HUDEP-2 (cell line): ENCODE results near the gene GTF2A1.
A peak's percentile ranks its signal among the peaks of the same experiment; 100 is the strongest.

Experiments
- DNase-seq, 76 experiments: peaks; one replicate each; lab custom pipeline; 2025; ENCODE audit not compliant: unreplicated experiment in 76 of 76; lab: John Stamatoyannopoulos, UW

GTF2A1 gene

GRCh38 chr14:81187832-81188522, 32.8 kb downstream of the GTF2A1 start:
- DNase-seq = no peak

GRCh38 chr14:81179631-81180030, 41.1 kb downstream of the GTF2A1 start:
- no peak for DNase-seq

- DNase-seq = no peak
Observed at GRCh38 chr14:81178063-81178462, 42.7 kb downstream of the GTF2A1 start.

GRCh38 chr14:81177225-81177624, 43.5 kb downstream of the GTF2A1 start:
- no peak for DNase-seq

GRCh38 chr14:81176241-81176640, 44.5 kb downstream of the GTF2A1 start:
- no peak for DNase-seq

- no peak for DNase-seq
Observed at GRCh38 chr14:81172881-81173280, 47.9 kb downstream of the GTF2A1 start.

- no peak for DNase-seq
Observed at GRCh38 chr14:81172353-81172752, 48.4 kb downstream of the GTF2A1 start.

GRCh38 chr14:81170829-81171195, 49.9 kb downstream of the GTF2A1 start:
- no peak for DNase-seq

GRCh38 chr14:81170104-81170828, 50.5 kb downstream of the GTF2A1 start:
- peak; percentile 31 to 93 (median 82) for DNase-seq

GRCh38 chr14:81169711-81170103, 51.1 kb downstream of the GTF2A1 start:
- peak in 10 of 76 experiments; percentile 8 to 65 (median 28) for DNase-seq

- DNase-seq = no peak
Observed at GRCh38 chr14:81169267-81169666, 51.5 kb downstream of the GTF2A1 start.

- DNase-seq = no peak
Observed at GRCh38 chr14:81166121-81166520, 54.6 kb downstream of the GTF2A1 start.

GRCh38 chr14:81165188-81165587, 55.6 kb downstream of the GTF2A1 start:
- DNase-seq = no peak

GRCh38 chr14:81164167-81164774, 56.5 kb downstream of the GTF2A1 start:
- DNase-seq = peak in 71 of 76 experiments; percentile 11 to 90 (median 59)

GRCh38 chr14:81162941-81163340, 57.8 kb downstream of the GTF2A1 start:
- DNase-seq = peak in 60 of 76 experiments; percentile 2 to 73 (median 34)

- no peak for DNase-seq
Observed at GRCh38 chr14:81161749-81162148, 59.0 kb downstream of the GTF2A1 start.

- DNase-seq = no peak
Observed at GRCh38 chr14:81161088-81161487, 59.7 kb downstream of the GTF2A1 start.

- no peak for DNase-seq
Observed at GRCh38 chr14:81157431-81157830, 63.3 kb downstream of the GTF2A1 start.

GRCh38 chr14:81153187-81153586, 67.6 kb downstream of the GTF2A1 start:
- no peak for DNase-seq

GRCh38 chr14:81148635-81149034, 72.1 kb downstream of the GTF2A1 start:
- no peak for DNase-seq

- DNase-seq = no peak
Observed at GRCh38 chr14:81147140-81147897, 73.4 kb downstream of the GTF2A1 start.
